ENCODE measurements around the gene RAVER1. TPM values are rescaled to one million over a fixed set of nuclear protein-coding genes. Genes with fewer than 3 reads are reported as not detected.

The RAVER1 gene
- total and polyA plus RNA-seq, 10 of the 15 experiments (the other 5 are each of a cell fraction or from before 2014, with no cell fraction given): 0.03 to 87.0 (median 12.1) TPM

DNA sequence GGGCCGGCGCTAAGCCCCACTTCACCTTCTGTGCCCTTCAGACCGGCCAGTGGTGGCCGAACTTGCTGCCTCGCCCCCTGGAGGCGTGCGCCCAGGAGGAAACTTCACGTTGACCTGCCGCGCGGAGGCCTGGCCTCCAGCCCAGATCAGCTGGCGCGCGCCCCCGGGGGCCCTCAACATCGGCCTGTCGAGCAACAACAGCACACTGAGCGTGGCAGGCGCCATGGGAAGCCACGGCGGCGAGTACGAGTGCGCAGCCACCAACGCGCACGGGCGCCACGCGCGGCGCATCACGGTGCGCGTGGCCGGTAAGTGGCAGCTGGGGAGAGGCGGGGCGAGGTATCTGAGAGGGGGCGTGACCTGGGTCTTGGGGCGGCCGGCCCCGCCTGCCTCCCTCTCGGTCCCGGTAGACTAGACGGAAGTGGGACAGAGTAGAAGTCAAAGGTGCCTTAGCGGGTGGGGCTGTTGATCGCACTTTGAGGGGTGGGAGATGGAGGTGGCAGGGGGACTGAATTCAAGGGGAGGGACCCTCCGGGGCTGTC is 38.0 kb downstream of the RAVER1 start (continued):
- TF ChIP-seq, protein P1, sequence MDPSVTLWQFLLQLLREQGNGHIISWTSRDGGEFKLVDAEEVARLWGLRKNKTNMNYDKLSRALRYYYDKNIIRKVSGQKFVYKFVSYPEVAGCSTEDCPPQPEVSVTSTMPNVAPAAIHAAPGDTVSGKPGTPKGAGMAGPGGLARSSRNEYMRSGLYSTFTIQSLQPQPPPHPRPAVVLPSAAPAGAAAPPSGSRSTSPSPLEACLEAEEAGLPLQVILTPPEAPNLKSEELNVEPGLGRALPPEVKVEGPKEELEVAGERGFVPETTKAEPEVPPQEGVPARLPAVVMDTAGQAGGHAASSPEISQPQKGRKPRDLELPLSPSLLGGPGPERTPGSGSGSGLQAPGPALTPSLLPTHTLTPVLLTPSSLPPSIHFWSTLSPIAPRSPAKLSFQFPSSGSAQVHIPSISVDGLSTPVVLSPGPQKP (IDR thresholded peaks at IDR 0.05; ENCODE audit: low read depth, low read length): 0 out of 2 replicates have a peak, but pooled peaks have one; percentile 28
- TF ChIP-seq SPI1 (IDR thresholded peaks at IDR 0.05; ENCODE audit: borderline replicate concordance, insufficient read depth, low read depth, low read length) (peak; percentile 43; the same call in 1 of the 2 replicates), MXI1 (IDR thresholded peaks at IDR 0.05; ENCODE audit: low read depth, low read length) (peak; percentile 73), SMC3 (IDR thresholded peaks at IDR 0.05; ENCODE audit: borderline replicate concordance, low read length) (no peak), NR2F1 (conservative IDR thresholded peaks at IDR 0.05) (peak; percentile 87), WRNIP1 (IDR thresholded peaks at IDR 0.05; ENCODE audit: borderline replicate concordance, low read depth, low read length) (no peak), TCF3 (IDR thresholded peaks at IDR 0.05; ENCODE audit: borderline replicate concordance, insufficient read depth, low read depth, low read length) (0 out of 2 replicates have a peak, but pooled peaks have one; percentile 49), GATAD2B (conservative IDR thresholded peaks at IDR 0.05; ENCODE audit: low read depth) (peak; percentile 92), BHLHE40 (IDR thresholded peaks at IDR 0.05; ENCODE audit: borderline replicate concordance in 1 of 2, low read depth in 2 of 2, low read length in 1 of 2) (peak; percentile 60 to 79; a peak in 3 of 4 replicates), DPF2 (IDR thresholded peaks at IDR 0.05) (0 out of 2 replicates have a peak, but pooled peaks have one; percentile 40)
- TF ChIP-seq, protein P2, sequence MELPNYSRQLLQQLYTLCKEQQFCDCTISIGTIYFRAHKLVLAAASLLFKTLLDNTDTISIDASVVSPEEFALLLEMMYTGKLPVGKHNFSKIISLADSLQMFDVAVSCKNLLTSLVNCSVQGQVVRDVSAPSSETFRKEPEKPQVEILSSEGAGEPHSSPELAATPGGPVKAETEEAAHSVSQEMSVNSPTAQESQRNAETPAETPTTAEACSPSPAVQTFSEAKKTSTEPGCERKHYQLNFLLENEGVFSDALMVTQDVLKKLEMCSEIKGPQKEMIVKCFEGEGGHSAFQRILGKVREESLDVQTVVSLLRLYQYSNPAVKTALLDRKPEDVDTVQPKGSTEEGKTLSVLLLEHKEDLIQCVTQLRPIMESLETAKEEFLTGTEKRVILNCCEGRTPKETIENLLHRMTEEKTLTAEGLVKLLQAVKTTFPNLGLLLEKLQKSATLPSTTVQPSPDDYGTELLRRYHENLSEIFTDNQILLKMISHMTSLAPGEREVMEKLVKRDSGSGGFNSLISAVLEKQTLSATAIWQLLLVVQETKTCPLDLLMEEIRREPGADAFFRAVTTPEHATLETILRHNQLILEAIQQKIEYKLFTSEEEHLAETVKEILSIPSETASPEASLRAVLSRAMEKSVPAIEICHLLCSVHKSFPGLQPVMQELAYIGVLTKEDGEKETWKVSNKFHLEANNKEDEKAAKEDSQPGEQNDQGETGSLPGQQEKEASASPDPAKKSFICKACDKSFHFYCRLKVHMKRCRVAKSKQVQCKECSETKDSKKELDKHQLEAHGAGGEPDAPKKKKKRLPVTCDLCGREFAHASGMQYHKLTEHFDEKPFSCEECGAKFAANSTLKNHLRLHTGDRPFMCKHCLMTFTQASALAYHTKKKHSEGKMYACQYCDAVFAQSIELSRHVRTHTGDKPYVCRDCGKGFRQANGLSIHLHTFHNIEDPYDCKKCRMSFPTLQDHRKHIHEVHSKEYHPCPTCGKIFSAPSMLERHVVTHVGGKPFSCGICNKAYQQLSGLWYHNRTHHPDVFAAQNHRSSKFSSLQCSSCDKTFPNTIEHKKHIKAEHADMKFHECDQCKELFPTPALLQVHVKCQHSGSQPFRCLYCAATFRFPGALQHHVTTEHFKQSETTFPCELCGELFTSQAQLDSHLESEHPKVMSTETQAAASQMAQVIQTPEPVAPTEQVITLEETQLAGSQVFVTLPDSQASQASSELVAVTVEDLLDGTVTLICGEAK (IDR thresholded peaks at IDR 0.05; ENCODE audit: borderline replicate concordance): no peak
- TF ChIP-seq, protein P3, sequence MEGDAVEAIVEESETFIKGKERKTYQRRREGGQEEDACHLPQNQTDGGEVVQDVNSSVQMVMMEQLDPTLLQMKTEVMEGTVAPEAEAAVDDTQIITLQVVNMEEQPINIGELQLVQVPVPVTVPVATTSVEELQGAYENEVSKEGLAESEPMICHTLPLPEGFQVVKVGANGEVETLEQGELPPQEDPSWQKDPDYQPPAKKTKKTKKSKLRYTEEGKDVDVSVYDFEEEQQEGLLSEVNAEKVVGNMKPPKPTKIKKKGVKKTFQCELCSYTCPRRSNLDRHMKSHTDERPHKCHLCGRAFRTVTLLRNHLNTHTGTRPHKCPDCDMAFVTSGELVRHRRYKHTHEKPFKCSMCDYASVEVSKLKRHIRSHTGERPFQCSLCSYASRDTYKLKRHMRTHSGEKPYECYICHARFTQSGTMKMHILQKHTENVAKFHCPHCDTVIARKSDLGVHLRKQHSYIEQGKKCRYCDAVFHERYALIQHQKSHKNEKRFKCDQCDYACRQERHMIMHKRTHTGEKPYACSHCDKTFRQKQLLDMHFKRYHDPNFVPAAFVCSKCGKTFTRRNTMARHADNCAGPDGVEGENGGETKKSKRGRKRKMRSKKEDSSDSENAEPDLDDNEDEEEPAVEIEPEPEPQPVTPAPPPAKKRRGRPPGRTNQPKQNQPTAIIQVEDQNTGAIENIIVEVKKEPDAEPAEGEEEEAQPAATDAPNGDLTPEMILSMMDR (IDR thresholded peaks at IDR 0.05 in 2 of 3, conservative IDR thresholded peaks at IDR 0.05 in 1 of 3; ENCODE audit: control insufficient read depth in 2 of 3, extremely low read depth in 1 of 3, insufficient read depth in 1 of 3, low read depth in 3 of 3, low read length in 3 of 3): peak; percentile 5 to 19 (median 18); a peak in 1 of 6 replicates
- TF ChIP-seq, protein P4, sequence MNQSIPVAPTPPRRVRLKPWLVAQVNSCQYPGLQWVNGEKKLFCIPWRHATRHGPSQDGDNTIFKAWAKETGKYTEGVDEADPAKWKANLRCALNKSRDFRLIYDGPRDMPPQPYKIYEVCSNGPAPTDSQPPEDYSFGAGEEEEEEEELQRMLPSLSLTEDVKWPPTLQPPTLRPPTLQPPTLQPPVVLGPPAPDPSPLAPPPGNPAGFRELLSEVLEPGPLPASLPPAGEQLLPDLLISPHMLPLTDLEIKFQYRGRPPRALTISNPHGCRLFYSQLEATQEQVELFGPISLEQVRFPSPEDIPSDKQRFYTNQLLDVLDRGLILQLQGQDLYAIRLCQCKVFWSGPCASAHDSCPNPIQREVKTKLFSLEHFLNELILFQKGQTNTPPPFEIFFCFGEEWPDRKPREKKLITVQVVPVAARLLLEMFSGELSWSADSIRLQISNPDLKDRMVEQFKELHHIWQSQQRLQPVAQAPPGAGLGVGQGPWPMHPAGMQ (IDR thresholded peaks at IDR 0.05; ENCODE audit: borderline replicate concordance): no peak

All from GM12878 (cell line).